HG03457 (cell line): Measurements from ENCODE around the gene LRRC8E.
"Not testable (repeated sequence)": the region's sequence is repeated elsewhere in the genome, so short reads cannot be mapped to it uniquely, and the experiment has no call there.

Experiments used
- ATAC-seq: cut with Tn5 transposase; IDR thresholded peaks from one replicate; pipeline ENCODE4 v1.9.1; 2021; ENCODE audit warnings: moderate number of reproducible peaks; ENCODE audit not compliant: unreplicated experiment

Gene LRRC8E

GRCh38 chr19:7928741-7929701 is 40.7 kb downstream of the LRRC8E start:
- no peak for ATAC-seq

GRCh38 chr19:7930030-7930429 is 41.7 kb downstream of the LRRC8E start:
- ATAC-seq, result not testable (repeated sequence)

GRCh38 chr19:7930765-7931164 is 42.5 kb downstream of the LRRC8E start:
- ATAC-seq, result no peak

GRCh38 chr19:7931221-7932061 is 43.1 kb downstream of the LRRC8E start:
- ATAC-seq, result no peak

- ATAC-seq, result no peak
Observed at GRCh38 chr19:7932276-7932929, 44.1 kb downstream of the LRRC8E start.

- no peak for ATAC-seq
Observed at GRCh38 chr19:7932930-7933300, 44.6 kb downstream of the LRRC8E start.

- no peak for ATAC-seq
Observed at GRCh38 chr19:7933411-7933810, 45.1 kb downstream of the LRRC8E start.

GRCh38 chr19:7933828-7934725 is 45.8 kb downstream of the LRRC8E start:
- no peak for ATAC-seq

GRCh38 chr19:7934766-7935165 is 46.5 kb downstream of the LRRC8E start:
- ATAC-seq, result no peak

- ATAC-seq, result no peak
Observed at GRCh38 chr19:7940841-7941240, 52.5 kb downstream of the LRRC8E start.

GRCh38 chr19:7941895-7942596 is 53.7 kb downstream of the LRRC8E start:
- ATAC-seq, result no peak

- ATAC-seq, result no peak
Observed at GRCh38 chr19:7942981-7943443, 54.7 kb downstream of the LRRC8E start.

- peak; percentile 83 for ATAC-seq
Observed at GRCh38 chr19:7943444-7944176, 55.3 kb downstream of the LRRC8E start, which contains the start of gene TIMM44. Gene TIMM44, minus strand, starts transcription at chr19:7943666. Its CDS starts 15 bp downstream, at chr19:7943651.

- ATAC-seq, result peak; percentile 13
Observed at GRCh38 chr19:7944177-7944761, 56.0 kb downstream of the LRRC8E start.

- ATAC-seq, result no peak
Observed at GRCh38 chr19:7947939-7948338, 59.6 kb downstream of the LRRC8E start.
